ENCODE results near the gene PLCL2.

PLCL2 gene

DNA sequence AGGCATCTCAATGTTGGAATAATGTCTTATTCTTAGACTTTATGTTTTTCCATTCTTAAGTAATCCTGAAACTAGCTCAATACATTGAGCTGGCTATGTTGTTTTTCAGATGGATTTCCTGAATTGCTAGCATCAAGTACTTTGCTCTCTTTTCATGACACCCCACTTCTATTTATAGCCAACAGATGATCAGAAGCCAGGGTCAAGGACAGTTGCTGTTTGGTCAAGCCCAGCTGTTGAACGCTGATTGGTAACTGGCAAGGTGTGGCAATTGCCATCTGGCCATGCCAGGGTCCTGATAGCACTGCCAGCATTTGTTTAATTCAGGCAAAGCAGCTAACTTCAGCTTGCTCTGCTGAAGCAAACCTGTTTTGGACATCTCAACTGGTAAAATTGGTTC lies 46.2 kb upstream of the PLCL2 start:
- Histone ChIP-seq H3K4me3 (ENCODE audit: low read length) (no peak overlapping the region), H3K27ac (ENCODE audit: low read depth, low read length) (no peak overlapping the region), H3K4me2 (ENCODE audit: low read length) (no peak overlapping the region), H3K9me3 (ENCODE audit: control insufficient read depth, insufficient read depth, low read length) (no peaks in the 10 kb centered on the region), H3K79me2 (ENCODE audit: control insufficient read depth, low read length) (no peaks in the 10 kb centered on the region), H3K36me3 (ENCODE audit: control insufficient read depth, low read length) (no peaks in the 10 kb centered on the region), H3F3A (ENCODE audit: control insufficient read depth, insufficient read depth) (0 out of 2 replicates have a peak, but pooled peaks cover 3% of the 10 kb centered on the region), H3K9me2 (replicated peaks; ENCODE audit: control insufficient read depth, low read length) (no peaks in the 10 kb centered on the region), H3K27me3 (ENCODE audit: control insufficient read depth, low read length) (no peaks in the 10 kb centered on the region), H4K20me1 (ENCODE audit: control insufficient read depth, insufficient read depth, low read depth, low read length) (no peaks in the 10 kb centered on the region), H3K4me1 (ENCODE audit: control insufficient read depth, low read length) (peaks cover 38% of the 10 kb centered on the region)
- TF ChIP-seq, protein P1, sequence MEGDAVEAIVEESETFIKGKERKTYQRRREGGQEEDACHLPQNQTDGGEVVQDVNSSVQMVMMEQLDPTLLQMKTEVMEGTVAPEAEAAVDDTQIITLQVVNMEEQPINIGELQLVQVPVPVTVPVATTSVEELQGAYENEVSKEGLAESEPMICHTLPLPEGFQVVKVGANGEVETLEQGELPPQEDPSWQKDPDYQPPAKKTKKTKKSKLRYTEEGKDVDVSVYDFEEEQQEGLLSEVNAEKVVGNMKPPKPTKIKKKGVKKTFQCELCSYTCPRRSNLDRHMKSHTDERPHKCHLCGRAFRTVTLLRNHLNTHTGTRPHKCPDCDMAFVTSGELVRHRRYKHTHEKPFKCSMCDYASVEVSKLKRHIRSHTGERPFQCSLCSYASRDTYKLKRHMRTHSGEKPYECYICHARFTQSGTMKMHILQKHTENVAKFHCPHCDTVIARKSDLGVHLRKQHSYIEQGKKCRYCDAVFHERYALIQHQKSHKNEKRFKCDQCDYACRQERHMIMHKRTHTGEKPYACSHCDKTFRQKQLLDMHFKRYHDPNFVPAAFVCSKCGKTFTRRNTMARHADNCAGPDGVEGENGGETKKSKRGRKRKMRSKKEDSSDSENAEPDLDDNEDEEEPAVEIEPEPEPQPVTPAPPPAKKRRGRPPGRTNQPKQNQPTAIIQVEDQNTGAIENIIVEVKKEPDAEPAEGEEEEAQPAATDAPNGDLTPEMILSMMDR (IDR thresholded peaks at IDR 0.05; ENCODE audit: low read depth, low read length, poor library complexity, severe bottlenecking): no peak
- TF ChIP-seq EZH2phosphoT487 (IDR thresholded peaks at IDR 0.05; ENCODE audit: borderline replicate concordance, low read length): no peak

DNA sequence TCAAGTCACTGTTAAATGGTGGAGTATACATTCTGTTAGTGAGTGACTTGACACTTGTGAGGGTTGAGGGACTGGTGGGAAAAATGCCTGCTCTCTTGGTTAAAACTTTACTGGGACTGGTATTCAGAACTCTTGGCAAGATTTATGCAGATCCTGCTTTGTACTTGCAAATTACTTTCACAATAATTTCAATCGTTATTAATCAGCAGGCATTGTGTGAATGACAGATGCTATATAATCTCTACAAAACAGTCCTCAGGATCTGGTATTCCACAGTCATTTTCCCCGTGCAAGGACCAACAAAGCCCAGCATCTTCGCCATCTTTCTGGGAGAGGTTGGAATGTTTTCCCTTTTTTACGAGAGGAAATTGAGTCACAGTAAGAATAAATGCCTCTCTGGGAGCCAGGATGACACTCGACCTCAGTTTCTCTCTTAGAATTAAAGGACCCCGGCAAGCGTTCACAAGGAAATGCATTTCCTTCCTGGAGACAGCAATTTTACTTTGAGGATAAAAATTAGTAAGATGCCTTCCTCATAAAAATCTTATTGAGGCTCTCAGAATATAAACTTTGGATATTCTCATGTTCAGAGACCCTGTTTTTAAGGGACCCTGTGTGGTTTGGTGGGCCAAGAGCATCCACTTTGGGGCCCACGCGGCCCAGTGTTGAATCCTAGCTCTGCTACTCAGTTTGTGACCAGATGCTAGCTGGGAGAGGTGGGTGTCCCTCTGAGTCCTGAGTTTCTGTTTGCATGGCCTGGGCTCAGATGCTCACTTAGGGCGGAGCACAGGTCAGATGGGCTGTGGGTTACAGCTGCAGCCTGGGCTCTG lies 45.3 kb upstream of the PLCL2 start:
- no peak overlapping the region for H3K4me3 ChIP-seq (ENCODE audit: low read length)
- 0 out of 2 replicates have a peak, but pooled peaks cover 3% of the 10 kb centered on the region for H3F3A ChIP-seq (ENCODE audit: control insufficient read depth, insufficient read depth)
- H3K9me3 ChIP-seq (ENCODE audit: control insufficient read depth, insufficient read depth, low read length): no peaks in the 10 kb centered on the region
- H3K27ac ChIP-seq (ENCODE audit: low read depth, low read length): no peak overlapping the region
- no peaks in the 10 kb centered on the region for H3K27me3 ChIP-seq (ENCODE audit: control insufficient read depth, low read length)
- peaks cover 38% of the 10 kb centered on the region for H3K4me1 ChIP-seq (ENCODE audit: control insufficient read depth, low read length)
- no peaks in the 10 kb centered on the region for H4K20me1 ChIP-seq (ENCODE audit: control insufficient read depth, insufficient read depth, low read depth, low read length)
- TF ChIP-seq EZH2phosphoT487 (IDR thresholded peaks at IDR 0.05; ENCODE audit: borderline replicate concordance, low read length): no peak
- TF ChIP-seq, protein P1 (IDR thresholded peaks at IDR 0.05; ENCODE audit: low read depth, low read length, poor library complexity, severe bottlenecking): no peak
- H3K9me2 ChIP-seq (replicated peaks; ENCODE audit: control insufficient read depth, low read length): no peaks in the 10 kb centered on the region
- H3K4me2 ChIP-seq (ENCODE audit: low read length): no peak overlapping the region
- no peaks in the 10 kb centered on the region for H3K36me3 ChIP-seq (ENCODE audit: control insufficient read depth, low read length)
- H3K79me2 ChIP-seq (ENCODE audit: control insufficient read depth, low read length): no peaks in the 10 kb centered on the region

DNA sequence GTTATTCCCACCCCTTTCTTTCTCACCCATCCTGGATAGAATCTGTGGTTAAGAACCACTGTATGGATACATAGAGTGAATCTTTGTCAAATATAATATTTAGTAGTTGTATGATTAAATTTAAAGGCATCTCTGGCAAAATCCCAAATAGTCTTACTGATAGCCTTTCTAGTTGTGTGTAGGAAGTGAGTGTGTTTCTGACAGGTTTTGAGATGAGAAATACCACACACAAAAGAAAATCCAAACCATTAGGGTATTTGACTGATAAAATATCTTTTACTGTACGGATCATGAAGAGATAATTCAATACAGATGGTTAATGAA lies 44.7 kb upstream of the PLCL2 start:
- Histone ChIP-seq H3K27ac (ENCODE audit: low read depth, low read length) (no peak overlapping the region), H3F3A (ENCODE audit: control insufficient read depth, insufficient read depth) (0 out of 2 replicates have a peak, but pooled peaks cover 3% of the 10 kb centered on the region), H3K4me1 (ENCODE audit: control insufficient read depth, low read length) (peaks cover 38% of the 10 kb centered on the region), H4K20me1 (ENCODE audit: control insufficient read depth, insufficient read depth, low read depth, low read length) (no peaks in the 10 kb centered on the region), H3K79me2 (ENCODE audit: control insufficient read depth, low read length) (no peaks in the 10 kb centered on the region), H3K9me2 (replicated peaks; ENCODE audit: control insufficient read depth, low read length) (no peaks in the 10 kb centered on the region), H3K4me2 (ENCODE audit: low read length) (no peak overlapping the region), H3K27me3 (ENCODE audit: control insufficient read depth, low read length) (no peaks in the 10 kb centered on the region), H3K4me3 (ENCODE audit: low read length) (no peak overlapping the region), H3K36me3 (ENCODE audit: control insufficient read depth, low read length) (no peaks in the 10 kb centered on the region), H3K9me3 (ENCODE audit: control insufficient read depth, insufficient read depth, low read length) (no peaks in the 10 kb centered on the region)
- TF ChIP-seq, protein P1 (IDR thresholded peaks at IDR 0.05; ENCODE audit: low read depth, low read length, poor library complexity, severe bottlenecking): no peak
- no peak for TF ChIP-seq EZH2phosphoT487 (IDR thresholded peaks at IDR 0.05; ENCODE audit: borderline replicate concordance, low read length)
